Retina (tissue), 1 donor: ENCODE data around the gene RNU7-1.
A peak's percentile ranks its signal among the peaks of the same experiment; 100 is the strongest.

Source experiments
- DNase-seq: peaks from one replicate; pipeline ENCODE4 v3.0.0-alpha.2; 2016

Gene RNU7-1

GRCh38 chr12:6954316-6955107 lies 10.9 kb downstream of the RNU7-1 start:
- no peak for DNase-seq

DNA sequence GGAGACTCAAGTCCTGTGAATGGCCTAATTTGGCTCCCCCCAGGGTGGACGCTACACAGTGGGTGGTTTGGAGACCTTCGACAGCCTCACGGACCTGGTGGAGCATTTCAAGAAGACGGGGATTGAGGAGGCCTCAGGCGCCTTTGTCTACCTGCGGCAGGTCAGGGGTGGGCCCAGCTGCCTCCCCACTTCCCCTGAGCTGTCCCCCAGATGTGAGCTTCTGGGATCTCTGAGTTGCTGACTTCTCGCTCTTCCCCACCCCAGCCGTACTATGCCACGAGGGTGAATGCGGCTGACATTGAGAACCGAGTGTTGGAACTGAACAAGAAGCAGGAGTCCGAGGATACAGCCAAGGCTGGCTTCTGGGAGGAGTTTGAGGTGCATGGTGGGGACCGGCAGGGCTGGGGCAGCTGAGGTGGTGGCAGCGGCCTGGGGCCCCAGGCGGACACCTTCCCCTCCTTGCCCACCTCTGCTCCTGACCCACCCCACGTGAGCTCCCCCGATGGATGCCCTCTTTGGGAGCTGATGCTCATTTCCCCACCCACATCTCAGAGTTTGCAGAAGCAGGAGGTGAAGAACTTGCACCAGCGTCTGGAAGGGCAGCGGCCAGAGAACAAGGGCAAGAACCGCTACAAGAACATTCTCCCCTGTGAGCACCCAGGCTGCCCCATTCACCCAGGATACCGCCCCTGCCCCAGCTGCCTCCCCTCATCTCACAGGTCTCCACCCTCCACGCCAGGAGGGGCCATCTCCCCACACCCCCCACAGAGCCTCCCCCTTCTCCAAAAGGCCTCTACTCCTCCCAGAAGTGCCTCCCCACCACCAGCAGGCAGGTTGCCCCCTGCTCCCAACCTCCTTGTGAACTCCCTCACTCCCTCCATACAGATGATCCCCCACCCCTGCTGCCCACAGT lies 11.7 kb downstream of the RNU7-1 start:
- no peak for DNase-seq

DNA sequence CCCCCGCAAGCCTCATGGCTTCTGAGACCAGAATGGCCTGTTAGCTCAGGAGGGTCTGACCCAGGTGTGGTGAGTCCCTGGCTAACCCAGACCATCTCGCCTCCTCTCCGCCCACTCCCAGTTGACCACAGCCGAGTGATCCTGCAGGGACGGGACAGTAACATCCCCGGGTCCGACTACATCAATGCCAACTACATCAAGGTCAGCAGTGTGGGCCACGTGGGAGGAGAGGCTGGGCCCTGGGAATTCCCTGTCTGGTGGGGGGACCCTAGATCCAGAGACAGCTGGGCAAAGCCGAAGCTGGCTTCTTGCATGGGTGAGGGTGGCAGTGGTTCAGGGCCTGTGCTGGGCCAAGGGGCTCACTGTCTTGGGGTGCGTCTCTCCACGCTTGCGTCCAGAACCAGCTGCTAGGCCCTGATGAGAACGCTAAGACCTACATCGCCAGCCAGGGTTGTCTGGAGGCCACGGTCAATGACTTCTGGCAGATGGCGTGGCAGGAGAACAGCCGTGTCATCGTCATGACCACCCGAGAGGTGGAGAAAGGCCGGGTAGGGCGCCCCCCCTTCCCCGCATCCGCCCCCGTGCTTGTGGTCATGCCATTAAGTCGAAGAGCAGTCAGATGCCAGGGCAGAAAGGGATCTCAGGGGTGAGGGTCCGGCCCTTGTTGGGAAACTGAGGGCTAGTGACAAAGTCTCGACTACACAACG lies 12.6 kb downstream of the RNU7-1 start:
- no peak for DNase-seq

GRCh38 chr12:6957151-6957701 lies 13.6 kb downstream of the RNU7-1 start:
- DNase-seq: no peak

- no peak for DNase-seq
These were observed 14.4 kb downstream of the RNU7-1 start for GRCh38 chr12:6957741-6958608.

- DNase-seq: no peak
These were observed 15.0 kb downstream of the RNU7-1 start for GRCh38 chr12:6958609-6959057.

DNA sequence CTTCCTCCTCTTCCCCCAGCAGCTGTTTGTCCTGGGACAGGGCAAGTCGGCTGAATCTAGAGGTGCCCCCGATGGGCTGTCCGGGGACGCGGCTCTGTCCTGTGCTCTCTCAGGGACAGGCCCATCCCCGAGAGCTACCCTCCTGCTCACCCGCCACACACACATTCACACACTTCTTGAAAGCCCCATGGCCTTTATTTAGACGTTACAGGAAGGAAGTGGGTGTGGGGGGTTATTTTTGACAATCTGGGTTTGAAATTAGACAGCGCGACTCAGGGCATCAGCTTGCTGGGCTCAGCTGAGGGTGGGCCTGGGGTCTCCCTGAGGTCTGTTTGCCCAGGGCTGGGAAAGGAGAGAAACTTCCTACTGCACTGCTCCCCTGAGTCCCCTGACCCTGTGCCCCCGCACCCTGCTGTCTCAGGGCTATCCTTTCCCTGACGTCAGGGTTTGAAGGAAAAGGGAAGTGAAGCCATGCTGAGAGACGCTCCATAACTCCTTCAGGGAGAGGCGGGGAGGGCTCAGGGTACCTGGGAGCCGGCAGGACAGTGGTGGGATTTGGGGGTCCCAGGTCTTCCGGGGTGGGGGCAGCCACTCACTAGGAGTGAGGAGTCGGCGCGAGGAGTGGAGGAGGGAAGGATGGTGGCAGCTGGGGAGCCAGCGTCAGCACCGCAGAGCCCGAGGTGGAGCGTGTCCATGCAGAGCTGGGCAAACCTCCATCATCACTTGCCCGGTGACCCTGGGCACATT lies 15.6 kb downstream of the RNU7-1 start:
- DNase-seq: no peak

DNA sequence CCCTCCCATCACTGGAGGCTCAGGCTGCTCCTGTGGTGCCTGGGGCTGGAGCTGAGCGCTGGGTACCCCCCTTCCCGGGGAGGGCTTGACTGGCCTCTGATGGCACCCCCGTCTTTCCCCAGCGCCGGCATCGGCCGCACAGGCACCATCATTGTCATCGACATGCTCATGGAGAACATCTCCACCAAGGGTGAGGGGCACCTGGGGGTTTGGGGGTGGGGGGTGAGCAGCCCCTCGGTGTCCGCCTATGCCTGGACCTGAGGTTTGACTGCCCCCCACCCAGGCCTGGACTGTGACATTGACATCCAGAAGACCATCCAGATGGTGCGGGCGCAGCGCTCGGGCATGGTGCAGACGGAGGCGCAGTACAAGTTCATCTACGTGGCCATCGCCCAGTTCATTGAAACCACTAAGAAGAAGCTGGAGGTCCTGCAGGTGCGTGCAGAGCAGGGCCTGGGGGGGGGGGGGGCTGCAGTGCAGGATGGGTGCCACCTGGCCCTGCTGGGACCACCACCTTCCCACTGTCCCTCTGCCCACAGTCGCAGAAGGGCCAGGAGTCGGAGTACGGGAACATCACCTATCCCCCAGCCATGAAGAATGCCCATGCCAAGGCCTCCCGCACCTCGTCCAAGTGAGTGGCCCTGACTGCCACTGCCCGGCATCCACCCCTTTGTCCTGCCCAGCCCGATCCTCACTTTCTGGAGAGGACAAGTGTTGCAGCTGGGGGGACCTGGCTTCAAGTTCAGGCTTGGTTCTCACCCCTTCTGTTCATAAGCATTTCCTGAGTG lies 16.4 kb downstream of the RNU7-1 start:
- no peak for DNase-seq

DNA sequence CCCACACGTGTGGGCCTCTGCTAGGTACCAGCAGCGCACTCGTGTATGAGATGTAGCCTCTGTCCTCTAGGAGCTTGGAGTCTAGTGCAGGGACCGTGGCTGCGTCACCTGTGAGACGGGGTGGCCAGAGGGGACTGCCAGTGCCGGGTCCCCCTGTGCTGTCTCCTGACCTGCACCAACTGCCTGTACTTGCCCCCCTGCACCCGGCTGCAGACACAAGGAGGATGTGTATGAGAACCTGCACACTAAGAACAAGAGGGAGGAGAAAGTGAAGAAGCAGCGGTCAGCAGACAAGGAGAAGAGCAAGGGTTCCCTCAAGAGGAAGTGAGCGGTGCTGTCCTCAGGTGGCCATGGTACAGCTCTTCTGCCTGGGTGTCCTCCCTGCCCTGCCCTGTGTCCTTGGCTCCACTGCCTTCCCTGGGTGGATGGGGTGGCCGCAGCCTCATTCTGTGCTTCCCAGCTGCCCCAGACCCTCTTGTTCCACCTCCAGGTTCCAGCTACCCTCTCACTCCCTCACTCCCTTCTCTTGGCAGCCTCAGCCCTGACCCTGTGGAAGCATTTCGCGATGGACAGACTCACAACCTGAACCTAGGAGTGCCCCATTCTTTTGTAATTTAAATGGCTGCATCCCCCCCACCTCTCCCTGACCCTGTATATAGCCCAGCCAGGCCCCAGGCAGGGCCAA lies 17.1 kb downstream of the RNU7-1 start:
- DNase-seq: no peak

DNA sequence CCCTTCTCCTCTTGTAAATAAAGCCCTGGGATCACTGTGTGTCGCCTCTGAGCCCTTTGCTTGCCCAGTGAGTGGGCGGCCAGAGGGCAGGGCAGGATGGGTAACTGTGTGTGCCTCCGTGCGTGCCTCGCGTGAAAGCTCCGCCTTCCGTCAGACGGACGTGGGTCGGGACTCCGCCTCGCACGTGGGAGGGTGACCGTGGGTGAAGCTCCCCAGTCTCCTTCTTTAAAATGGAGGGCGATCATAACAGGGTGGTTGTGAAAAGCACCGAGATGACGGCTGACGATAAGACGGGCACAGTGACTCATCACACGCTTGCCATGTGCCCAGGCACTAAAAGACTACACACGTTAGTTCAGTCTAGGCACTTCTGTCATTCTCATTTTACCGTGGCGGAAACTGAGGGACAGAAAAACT lies 17.7 kb downstream of the RNU7-1 start:
- no peak for DNase-seq

GRCh38 chr12:6961695-6962284 lies 18.2 kb downstream of the RNU7-1 start:
- peak; percentile 80 for DNase-seq

DNA sequence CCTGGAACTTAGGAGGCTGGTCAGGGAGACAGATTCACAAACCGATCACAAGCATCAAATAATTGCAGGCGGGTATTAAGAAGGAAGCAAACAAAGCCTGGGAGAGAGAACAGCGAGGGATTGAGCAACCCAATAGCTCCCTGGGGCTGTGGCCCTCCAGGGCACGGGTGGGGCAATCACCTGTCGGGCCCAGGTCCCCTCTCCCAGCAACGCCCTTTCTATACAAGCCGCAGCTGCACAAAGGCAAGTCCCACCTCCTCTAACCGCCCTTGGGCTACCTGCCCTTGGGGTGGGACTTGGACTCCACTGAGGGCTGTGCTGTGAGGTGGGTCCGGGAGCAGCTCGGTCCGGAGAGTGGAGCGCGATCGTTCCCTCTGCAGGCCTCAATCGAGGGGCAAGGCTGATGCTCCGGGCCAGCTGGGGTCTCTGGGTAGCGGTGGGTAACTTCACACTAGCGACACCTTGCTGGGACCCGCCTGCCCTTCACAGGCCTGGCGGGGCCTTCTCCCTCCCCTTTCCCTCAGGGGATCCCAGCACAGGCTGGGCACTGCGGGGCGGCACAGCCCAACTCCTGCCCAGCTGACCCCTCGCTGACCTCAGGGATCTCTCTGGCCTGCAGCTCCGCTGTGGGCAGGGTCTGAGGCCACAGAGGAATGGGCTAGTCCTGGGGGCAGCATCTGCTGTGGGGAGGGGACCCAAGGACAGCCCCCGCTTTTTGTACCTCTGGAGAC lies 18.8 kb downstream of the RNU7-1 start:
- no peak for DNase-seq

GRCh38 chr12:6963016-6963731 lies 19.6 kb downstream of the RNU7-1 start:
- no peak for DNase-seq

DNA sequence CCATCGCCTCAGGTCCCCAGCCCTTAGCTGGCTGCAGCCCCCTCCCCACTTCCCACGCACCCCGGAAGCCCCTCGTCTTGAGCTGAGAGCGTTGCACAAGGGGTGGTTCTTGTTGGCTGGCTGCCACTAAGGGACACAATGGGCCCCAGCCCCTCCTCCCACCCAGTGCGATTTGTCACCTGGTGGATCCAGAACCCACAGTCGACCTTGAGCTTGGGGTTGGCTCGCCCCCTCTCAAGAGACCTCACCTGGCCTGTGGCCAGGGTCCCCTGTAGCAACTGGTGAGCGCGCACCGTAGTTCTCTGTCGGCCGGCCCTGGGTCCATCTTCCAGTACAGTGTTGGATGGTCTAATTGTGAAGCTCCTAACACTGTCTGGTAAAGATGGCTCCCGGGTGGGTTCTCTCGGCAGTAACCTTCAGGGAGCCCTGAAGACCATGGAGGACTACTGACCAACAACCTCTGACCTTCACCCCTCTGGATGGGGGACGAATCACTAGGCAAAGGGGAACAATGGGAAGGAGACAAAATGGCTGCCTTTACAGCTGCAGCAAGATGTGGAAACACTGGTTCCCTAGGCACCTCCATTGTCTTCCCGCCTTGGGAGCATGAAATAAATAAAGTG lies 20.3 kb downstream of the RNU7-1 start:
- no peak for DNase-seq

DNA sequence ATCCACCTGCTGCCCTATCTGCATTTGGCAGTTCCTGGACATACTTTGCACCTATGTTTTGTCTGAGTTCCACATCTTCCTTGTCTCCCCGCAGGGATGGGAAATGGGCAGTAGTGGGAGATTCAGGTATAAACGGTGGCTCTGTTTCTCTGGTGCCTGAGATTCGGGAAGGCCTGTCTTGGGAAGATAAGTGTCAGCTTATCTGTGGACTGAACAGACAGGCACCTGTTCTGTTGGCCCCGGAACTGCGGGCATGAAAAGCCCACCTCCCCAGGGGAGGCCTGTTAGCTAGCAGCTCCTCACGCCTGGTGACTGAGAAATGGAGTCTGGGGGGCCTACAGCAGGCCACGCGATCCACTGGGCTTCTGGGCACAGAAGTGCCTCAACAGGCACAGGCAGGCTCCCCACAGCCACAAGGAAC lies 21.0 kb downstream of the RNU7-1 start:
- DNase-seq: no peak

DNA sequence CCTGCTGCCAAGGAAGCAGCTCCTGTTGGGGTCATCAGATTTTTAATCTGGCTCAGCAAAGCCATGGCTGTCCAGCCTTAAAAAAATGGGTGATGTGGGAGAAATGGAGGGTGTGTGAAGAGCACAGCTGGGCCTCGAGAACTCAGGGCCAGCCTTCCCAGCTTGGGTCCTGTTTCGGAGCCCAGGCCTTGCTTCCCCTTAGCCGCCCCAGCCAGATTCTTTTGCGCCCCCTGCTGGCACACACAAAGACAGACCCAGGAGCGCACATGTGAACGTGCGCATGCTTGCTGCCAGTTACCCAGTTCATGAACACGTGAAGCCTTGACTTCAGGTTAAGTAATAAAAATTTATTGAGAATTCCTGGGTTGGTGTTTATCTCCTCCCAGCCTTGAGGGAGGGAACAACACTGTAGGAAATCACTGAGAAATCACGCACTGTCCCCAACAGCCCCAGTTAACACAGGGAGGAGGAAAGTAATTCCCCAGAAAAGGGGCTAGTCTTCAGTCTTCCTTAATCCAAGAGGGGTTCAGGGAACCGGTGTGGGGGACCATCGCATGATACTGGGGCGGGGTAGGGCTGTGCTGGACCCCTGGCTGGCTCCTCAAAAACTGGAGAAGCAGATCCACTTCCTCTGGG lies 21.5 kb downstream of the RNU7-1 start:
- peak; percentile 84 for DNase-seq

DNA sequence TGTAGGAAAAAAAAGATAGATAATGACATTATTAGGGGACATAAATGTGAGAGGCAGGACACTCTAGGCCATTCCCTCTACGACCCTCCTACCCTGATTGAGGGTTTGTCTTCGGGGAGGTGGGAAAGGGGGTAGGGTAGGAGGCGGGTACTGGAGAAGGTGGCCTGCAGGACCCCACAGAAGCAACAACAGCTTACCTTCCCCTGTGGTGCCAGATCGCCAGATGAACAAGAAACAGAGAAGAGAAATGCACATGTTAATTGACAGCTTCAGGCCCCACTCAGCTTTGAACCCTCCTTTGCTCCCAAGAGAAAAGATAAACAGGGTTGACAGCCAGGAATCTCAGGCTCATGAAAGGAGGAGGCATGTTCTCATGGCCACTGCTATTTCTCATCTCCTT lies 22.1 kb downstream of the RNU7-1 start:
- no peak for DNase-seq
